HEK293 (cell line): Measurements from ENCODE around the gene KCNJ9.

ENCODE experiments used
- CTCF ChIA-PET: fragments of 350-600 bp; formaldehyde crosslinking; extraction: SDS; loops from one replicate; lab custom pipeline; 2021; ENCODE audit warnings: antibody characterized with exemption; lab: Yijun Ruan, JAX
- POLR2A ChIA-PET: fragments of 300-600 bp; formaldehyde crosslinking; extraction: SDS; loops from one replicate; lab custom pipeline; 2020; ENCODE audit warnings: antibody characterized with exemption, inconsistent platforms; lab: Yijun Ruan, JAX
- H3K27ac ChIP-seq: fragments of 200-500 bp; sonication (Bioruptor generic); 2 replicates; pipeline ENCODE4 v1.5.1; 2014; ENCODE audit warnings: low read depth, low read length, control low read depth, inconsistent platforms; ENCODE audit errors: extremely low read depth
- H3K36me3 ChIP-seq, 2 experiments: fragments of 200-500 bp in 1 of 2; sonication (Bioruptor generic) in 1 of 2; 1 replicate in 1 of 2; 2 replicates in 1 of 2; pipeline ENCODE4 v1.5.1; 2014 to 2017; ENCODE audit warnings: inconsistent platforms in 2 of 2, low read length in 2 of 2; ENCODE audit not compliant: control insufficient read depth in 2 of 2, insufficient read depth in 1 of 2
- H3K4me1 ChIP-seq: fragments of 200-500 bp; sonication (Bioruptor generic); 2 replicates; pipeline ENCODE4 v1.5.1; 2014; ENCODE audit warnings: mild to moderate bottlenecking, low read length, inconsistent platforms; ENCODE audit not compliant: control insufficient read depth, insufficient read depth
- H3K4me3 ChIP-seq: 2 replicates; pipeline ENCODE4 v1.5.1; 2011; ENCODE audit warnings: low read depth, mild to moderate bottlenecking, control low read depth, low read length, moderate library complexity
- H3K9me3 ChIP-seq: fragments of 200-500 bp; sonication (Bioruptor generic); 2 replicates; pipeline ENCODE4 v1.5.1; 2014; ENCODE audit warnings: low read depth, low read length, inconsistent platforms; ENCODE audit not compliant: control insufficient read depth, insufficient read depth
- HOXD13 ChIP-seq: sonication (generic); formaldehyde crosslinking; IDR thresholded peaks from 2 replicates; pipeline ENCODE4 v1.8.0; 2022; ENCODE audit warnings: missing genetic modification reagents, borderline replicate concordance
- KLF16 ChIP-seq: fragments of 450-650 bp; formaldehyde crosslinking; IDR thresholded peaks from 2 replicates; pipeline ENCODE4 v1.5.1; 2017; ENCODE audit warnings: missing biosample characterization, missing genetic modification characterization
- MEIS1 ChIP-seq: sonication (generic); formaldehyde crosslinking; IDR thresholded peaks from 2 replicates; pipeline ENCODE4 v1.8.1; 2022; ENCODE audit warnings: missing genetic modification reagents, mild to moderate bottlenecking, borderline replicate concordance
- PRDM1 ChIP-seq: fragments of 450-650 bp; formaldehyde crosslinking; IDR thresholded peaks from 2 replicates; pipeline ENCODE4; 2016; ENCODE audit warnings: missing biosample characterization, missing genetic modification characterization
- SP3 ChIP-seq: fragments of 450-650 bp; formaldehyde crosslinking; IDR thresholded peaks from 2 replicates; pipeline ENCODE4 v1.5.1; 2016; ENCODE audit warnings: missing biosample characterization, missing genetic modification characterization
- ZFHX2 ChIP-seq: fragments of 450-650 bp; formaldehyde crosslinking; conservative IDR thresholded peaks from 2 replicates; pipeline ENCODE4 v1.5.1; 2016; ENCODE audit warnings: missing biosample characterization, missing genetic modification characterization
- ZFP69B ChIP-seq: fragments of 450-650 bp; formaldehyde crosslinking; IDR thresholded peaks from 2 replicates; pipeline ENCODE4 v1.5.1; 2016; ENCODE audit warnings: missing biosample characterization, missing genetic modification characterization
- ZNF174 ChIP-seq: fragments of 450-650 bp; formaldehyde crosslinking; IDR thresholded peaks from 2 replicates; pipeline ENCODE4 v1.5.0; 2017; ENCODE audit warnings: missing biosample characterization, mild to moderate bottlenecking, missing genetic modification characterization
- ZNF211 ChIP-seq: fragments of 450-650 bp; formaldehyde crosslinking; IDR thresholded peaks from 2 replicates; pipeline ENCODE4 v1.5.1; 2016; ENCODE audit warnings: low read depth, missing biosample characterization, missing genetic modification characterization
- ZNF391 ChIP-seq: fragments of 450-650 bp; formaldehyde crosslinking; IDR thresholded peaks from 2 replicates; pipeline ENCODE4 v1.5.1; 2016; ENCODE audit warnings: low read depth, missing biosample characterization, missing genetic modification characterization, borderline replicate concordance
- ZNF404 ChIP-seq: fragments of 450-650 bp; formaldehyde crosslinking; IDR thresholded peaks from 2 replicates; pipeline ENCODE4 v1.5.1; 2017; ENCODE audit warnings: missing biosample characterization, missing genetic modification characterization
- ZNF473 ChIP-seq: fragments of 450-650 bp; formaldehyde crosslinking; IDR thresholded peaks from 2 replicates; pipeline ENCODE4 v1.5.1; 2017; ENCODE audit warnings: missing biosample characterization, missing genetic modification characterization
- ZNF48 ChIP-seq: fragments of 450-650 bp; formaldehyde crosslinking; IDR thresholded peaks from 2 replicates; pipeline ENCODE4 v1.5.1; 2016; ENCODE audit warnings: missing biosample characterization, missing genetic modification characterization
- ZNF514 ChIP-seq: fragments of 450-650 bp; formaldehyde crosslinking; IDR thresholded peaks from 2 replicates; pipeline ENCODE4 v1.5.1; 2016; ENCODE audit warnings: missing biosample characterization, missing genetic modification characterization
- ZNF548 ChIP-seq: fragments of 450-650 bp; formaldehyde crosslinking; IDR thresholded peaks from 2 replicates; pipeline ENCODE4 v1.5.1; 2016; ENCODE audit warnings: missing biosample characterization, missing genetic modification characterization
- ZNF610 ChIP-seq: fragments of 450-650 bp; formaldehyde crosslinking; IDR thresholded peaks from 2 replicates; pipeline ENCODE4 v1.5.1; 2016; ENCODE audit warnings: missing biosample characterization, missing genetic modification characterization, borderline replicate concordance
- ZNF658 ChIP-seq: fragments of 450-650 bp; formaldehyde crosslinking; IDR thresholded peaks from 2 replicates; pipeline ENCODE4; 2016; ENCODE audit warnings: missing biosample characterization, missing genetic modification characterization
- ZNF768 ChIP-seq: fragments of 450-650 bp; formaldehyde crosslinking; IDR thresholded peaks from 2 replicates; pipeline ENCODE4 v1.5.1; 2018; ENCODE audit warnings: missing biosample characterization, mild to moderate bottlenecking, missing genetic modification characterization
- ZNF843 ChIP-seq: fragments of 450-650 bp; formaldehyde crosslinking; IDR thresholded peaks from 2 replicates; pipeline ENCODE4 v1.5.1; 2016; ENCODE audit warnings: missing biosample characterization, missing genetic modification characterization
- ZSCAN23 ChIP-seq: fragments of 450-650 bp; formaldehyde crosslinking; IDR thresholded peaks from 2 replicates; pipeline ENCODE4 v1.5.1; 2016; ENCODE audit warnings: missing biosample characterization, missing genetic modification characterization
- ZSCAN30 ChIP-seq: fragments of 450-650 bp; IDR thresholded peaks from 2 replicates; pipeline ENCODE4 v1.5.1; 2018; ENCODE audit warnings: missing biosample characterization, mild to moderate bottlenecking, missing genetic modification characterization, moderate library complexity
- TF ChIP-seq, protein P1 (sequence below): fragments of 450-650 bp; formaldehyde crosslinking; IDR thresholded peaks from 2 replicates; pipeline ENCODE4 v1.5.1; 2016; ENCODE audit warnings: missing biosample characterization, missing genetic modification characterization

Gene KCNJ9

DNA sequence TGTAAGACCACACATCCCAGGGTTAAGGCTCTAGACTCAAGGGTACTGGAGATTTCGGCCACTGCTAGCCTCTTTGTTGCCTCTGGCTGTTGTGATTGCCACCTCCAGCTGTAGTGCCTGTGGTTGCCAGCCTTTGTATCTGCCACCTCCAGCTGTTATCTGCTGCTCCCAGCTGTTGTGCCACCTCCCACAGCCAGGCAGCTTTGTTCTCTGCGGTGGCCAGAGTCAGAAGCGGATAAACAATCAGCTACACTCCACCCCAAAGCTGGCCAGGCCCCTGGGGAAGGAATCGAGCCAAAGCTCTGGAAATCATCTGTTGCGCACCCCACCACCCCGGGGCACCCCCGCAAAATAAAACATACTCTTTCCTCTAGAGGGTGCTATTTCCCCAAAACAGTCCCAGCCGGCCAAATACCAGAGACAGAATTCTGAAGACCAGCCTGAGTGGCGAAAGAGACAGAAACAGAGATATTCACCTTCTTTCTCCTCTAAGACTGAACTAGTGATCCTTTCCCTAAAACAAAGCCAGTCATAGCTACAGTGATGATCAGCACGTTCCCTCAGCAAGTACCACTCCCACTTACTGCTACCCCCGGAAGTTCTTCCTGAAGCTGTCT, 34.7 kb upstream of the KCNJ9 start (continued):
- TF ChIP-seq KLF16 (tag by site-specific recombination) (no peak), ZNF391 (tag by site-specific recombination) (no peak), ZNF843 (tag by site-specific recombination) (no peak), MEIS1 (no peak), ZFHX2 (peak; percentile 96), ZNF48 (tag by site-specific recombination) (no peak), ZNF174 (no peak), ZNF658 (tag by site-specific recombination) (no peak), SP3 (tag by site-specific recombination) (no peak), ZSCAN30 (tag by site-specific recombination) (no peak), HOXD13 (CRISPR knock-in tag) (no peak)

DNA sequence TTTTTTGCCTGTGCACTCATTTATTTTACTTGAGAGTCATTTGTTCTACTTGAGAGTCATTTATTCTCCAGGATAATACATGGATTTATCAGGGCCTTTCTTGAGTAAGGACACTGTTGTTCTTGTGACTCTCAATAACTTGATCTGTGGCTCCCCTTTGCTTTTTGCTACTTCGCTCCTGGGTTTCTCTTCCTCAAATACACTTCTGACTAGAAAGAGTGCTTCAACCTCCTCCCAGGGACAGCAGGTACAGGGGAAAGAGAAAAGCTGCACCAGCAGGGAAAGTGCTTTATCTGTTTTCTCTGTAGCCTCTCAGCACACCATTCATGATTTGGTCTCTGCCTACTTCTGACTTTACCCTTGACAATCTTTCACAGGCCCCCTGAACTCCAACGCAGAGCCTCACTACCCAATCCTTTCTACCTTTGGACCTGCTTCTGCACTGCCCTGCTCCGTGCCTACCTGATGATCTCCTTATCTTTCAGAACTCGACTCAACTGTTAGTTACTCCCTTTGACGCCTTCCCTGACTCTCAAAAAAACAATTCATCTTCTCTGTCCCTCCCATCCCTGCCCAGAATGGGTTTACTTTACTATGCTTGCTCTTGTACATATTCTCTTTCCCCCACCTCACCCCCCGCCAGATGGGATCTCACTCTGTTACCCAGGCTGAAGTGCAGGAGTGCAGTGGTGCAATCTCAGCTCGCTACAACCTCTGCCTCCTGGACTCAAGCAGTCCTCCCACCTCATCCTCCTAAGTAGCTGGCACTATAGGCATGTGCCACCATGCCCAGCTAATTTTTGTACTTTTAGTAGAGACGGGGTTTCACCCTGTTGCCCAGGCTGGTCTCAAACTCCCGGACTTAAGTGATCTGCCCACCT, 34.0 kb upstream of the KCNJ9 start:
- Histone ChIP-seq H3K4me3 (no peak overlapping the region), H3K27ac (no peak overlapping the region), H3K9me3 (no peaks in the 10 kb centered on the region)
- CTCF ChIA-PET, result interaction anchor here (0.6 to 25.0 kb wide), 24 partner anchors 7 to 351 kb away, joined by 3 to 541 read pairs (median 5); partner anchors contain the start of genes IGSF8, KCNJ9 and PIGM
- TF ChIP-seq ZFHX2 (no peak), ZNF548 (no peak), PRDM1 (tag by site-specific recombination) (0 out of 2 replicates have a peak, but pooled peaks have one; percentile 13), ZSCAN23 (tag by site-specific recombination) (no peak), ZNF404 (tag by site-specific recombination) (no peak), ZNF211 (tag by site-specific recombination) (no peak), ZNF768 (0 out of 2 replicates have a peak, but pooled peaks have one; percentile 1), ZNF610 (no peak), ZNF514 (tag by site-specific recombination) (no peak), ZFP69B (tag by site-specific recombination) (no peak), ZNF473 (no peak)
- TF ChIP-seq, all 188 proteins: peak for 2
- Histone ChIP-seq H3K36me3 (no peaks in the 10 kb centered on the region), H3K4me1 (no peaks in the 10 kb centered on the region)
- POLR2A ChIA-PET, result no interaction called here

DNA sequence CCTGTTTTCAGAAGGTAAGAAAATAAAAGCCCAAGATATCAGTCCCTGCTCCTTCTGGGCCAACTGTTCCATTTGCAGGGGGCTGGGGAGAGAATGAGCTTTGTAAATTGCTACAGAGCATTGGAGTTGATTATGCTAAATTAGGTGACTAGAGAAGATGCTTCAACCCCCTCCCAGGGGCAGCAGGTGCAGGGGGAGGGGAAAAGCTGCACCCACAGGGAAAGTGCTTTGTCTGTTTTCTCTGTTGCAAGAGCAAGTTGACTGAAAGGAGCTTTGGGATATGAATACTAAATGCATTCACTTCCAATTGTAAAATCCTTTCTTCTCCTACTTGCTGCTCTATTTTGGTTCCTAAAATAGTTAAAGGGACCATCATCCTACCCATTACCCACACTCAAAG, 33.0 kb upstream of the KCNJ9 start:
- Histone ChIP-seq H3K27ac (no peak overlapping the region), H3K36me3 (no peaks in the 10 kb centered on the region), H3K4me3 (no peak overlapping the region), H3K9me3 (no peaks in the 10 kb centered on the region), H3K4me1 (no peaks in the 10 kb centered on the region)
- ChIA-PET CTCF (interaction anchor here (0.7 to 25.0 kb wide), 5 partner anchors 10 to 109 kb away, joined by 3 to 541 read pairs (median 7); partner anchors contain the start of gene KCNJ9), POLR2A (no interaction called here)
- TF ChIP-seq PRDM1 (tag by site-specific recombination), result peak; percentile 55
- TF ChIP-seq, protein P1, sequence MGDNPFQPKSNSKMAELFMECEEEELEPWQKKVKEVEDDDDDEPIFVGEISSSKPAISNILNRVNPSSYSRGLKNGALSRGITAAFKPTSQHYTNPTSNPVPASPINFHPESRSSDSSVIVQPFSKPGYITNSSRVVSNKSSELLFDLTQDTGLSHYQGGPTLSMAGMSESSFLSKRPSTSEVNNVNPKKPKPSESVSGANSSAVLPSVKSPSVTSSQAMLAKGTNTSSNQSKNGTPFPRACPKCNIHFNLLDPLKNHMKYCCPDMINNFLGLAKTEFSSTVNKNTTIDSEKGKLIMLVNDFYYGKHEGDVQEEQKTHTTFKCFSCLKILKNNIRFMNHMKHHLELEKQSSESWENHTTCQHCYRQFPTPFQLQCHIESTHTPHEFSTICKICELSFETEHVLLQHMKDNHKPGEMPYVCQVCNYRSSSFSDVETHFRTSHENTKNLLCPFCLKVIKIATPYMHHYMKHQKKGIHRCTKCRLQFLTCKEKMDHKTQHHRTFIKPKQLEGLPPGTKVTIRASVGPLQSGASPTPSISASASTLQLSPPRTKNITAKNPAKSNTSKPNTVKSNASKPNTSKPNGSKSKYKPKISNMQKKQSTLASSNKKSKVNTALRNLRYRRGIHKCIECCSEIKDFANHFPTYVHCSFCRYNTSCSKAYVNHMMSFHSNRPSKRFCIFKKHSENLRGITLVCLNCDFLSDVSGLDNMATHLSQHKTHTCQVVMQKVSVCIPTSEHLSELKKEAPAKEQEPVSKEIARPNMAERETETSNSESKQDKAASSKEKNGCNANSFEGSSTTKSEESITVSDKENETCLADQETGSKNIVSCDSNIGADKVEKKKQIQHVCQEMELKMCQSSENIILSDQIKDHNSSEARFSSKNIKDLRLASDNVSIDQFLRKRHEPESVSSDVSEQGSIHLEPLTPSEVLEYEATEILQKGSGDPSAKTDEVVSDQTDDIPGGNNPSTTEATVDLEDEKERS (tag by site-specific recombination), result no peak
